HepG2 (cell line): ENCODE results near the gene KCNK6. TPM values are rescaled to one million over a fixed set of nuclear protein-coding genes. Genes with fewer than 3 reads are reported as not detected.
A peak's percentile ranks its signal among the peaks of the same experiment; 100 is the strongest.

ENCODE experiments used
- AHDC1 ChIP-seq: sonication (generic); formaldehyde crosslinking; IDR thresholded peaks from 2 replicates; pipeline ENCODE4 v1.5.1; 2020; ENCODE audit warnings: mild to moderate bottlenecking, missing genetic modification reagents, borderline replicate concordance
- CEBPB ChIP-seq: IDR thresholded peaks from 2 replicates; pipeline ENCODE4 v1.6.1; 2011; ENCODE audit warnings: low read depth, low read length, improper control_type of control experiment, borderline replicate concordance
- EEA1 ChIP-seq: sonication (generic); formaldehyde crosslinking; IDR thresholded peaks from 2 replicates; pipeline ENCODE4 v1.5.1; 2020; ENCODE audit warnings: mild to moderate bottlenecking, missing genetic modification reagents, borderline replicate concordance
- GLI4 ChIP-seq: sonication (generic); formaldehyde crosslinking; IDR thresholded peaks from 2 replicates; pipeline ENCODE4 v1.5.1; 2020; ENCODE audit warnings: missing genetic modification reagents, mild to moderate bottlenecking, moderate library complexity, borderline replicate concordance
- NONO ChIP-seq, 2 experiments: fragments of 450-650 bp in 1 of 2; sonication (generic) in 1 of 2; formaldehyde crosslinking in 1 of 2; IDR thresholded peaks in 1 of 2; conservative IDR thresholded peaks in 1 of 2; 2 replicates each; pipeline versions ENCODE4 v1.6.1 to v1.8.0; 2017 to 2022; ENCODE audit warnings: mild to moderate bottlenecking in 1 of 2, missing genetic modification reagents in 1 of 2, moderate library complexity in 1 of 2
- RAD21 ChIP-seq: fragments of 450-650 bp; formaldehyde crosslinking; IDR thresholded peaks from 2 replicates; pipeline ENCODE4 v1.5.0; 2020; ENCODE audit warnings: mild to moderate bottlenecking
- ZBTB8A ChIP-seq: sonication (generic); formaldehyde crosslinking; IDR thresholded peaks from 2 replicates; pipeline ENCODE4 v1.4.0; 2020; ENCODE audit warnings: mild to moderate bottlenecking, low read depth, missing genetic modification reagents, borderline replicate concordance
- ZNF550 ChIP-seq: sonication (generic); formaldehyde crosslinking; IDR thresholded peaks from 2 replicates; pipeline ENCODE4 v1.4.0; 2020; ENCODE audit warnings: mild to moderate bottlenecking, missing genetic modification reagents, borderline replicate concordance
- polyA plus RNA-seq, 8 experiments: library from polyadenylated mRNA; depleted of rRNA in 3 of 8; stranded (reverse) in 7 of 8; unstranded in 1 of 8; fragments of >200 nt; fragmentation: Illumina TruSeq in 4 of 8; extraction: Trizol in 4 of 8; gene quantifications; 2 replicates each; pipeline versions ENCODE4 v1.2.1 to v1.2.3, GENCODE V29; 2011 to 2016; ENCODE audit warnings: low read depth in 4 of 8, missing spikeins in 1 of 8, mixed read lengths in 1 of 8; ENCODE audit not compliant: insufficient read depth in 1 of 8
- total RNA-seq, 5 experiments: library from RNA; depleted of rRNA; stranded (reverse); fragments of >200 nt; fragmentation: Illumina TruSeq; extraction: Trizol; gene quantifications; 2 replicates each; pipeline ENCODE4 v1.2.3, GENCODE V29; 2016; ENCODE audit warnings: low read depth in 1 of 5

The KCNK6 gene
- total and polyA plus RNA-seq, 2 of the 13 experiments (the other 11 are each of a cell fraction or from before 2014, with no cell fraction given), result 0.03 TPM; not detected in 1

- TF ChIP-seq EEA1 (CRISPR knock-in tag) (no peak), CEBPB (no peak), NONO (IDR thresholded peaks at IDR 0.05) (no peak), NONO (CRISPR knock-in tag; conservative IDR thresholded peaks at IDR 0.05) (no peak), AHDC1 (no peak), RAD21 (no peak), ZBTB8A (0 out of 2 replicates have a peak, but pooled peaks have one; percentile 16), GLI4 (CRISPR knock-in tag) (0 out of 2 replicates have a peak, but pooled peaks have one; percentile 7), ZNF550 (no peak)
Measured at GRCh38 chr19:38373907-38374331, 54.3 kb downstream of the KCNK6 start (continued).
